H9 (cell line): ENCODE data around the gene CERCAM. TPM values are rescaled to one million over a fixed set of nuclear protein-coding genes. Genes with fewer than 3 reads are reported as not detected.

ENCODE experiments used
- DNase-seq: peaks from one replicate; pipeline ENCODE4 v3.0.0-alpha.2; 2017
- H2AFZ ChIP-seq: one replicate; pipeline ENCODE4 v1.6.1; 2013; ENCODE audit warnings: mild to moderate bottlenecking, low read length, control low read depth, moderate library complexity
- H2AK5ac ChIP-seq: 2 replicates; pipeline ENCODE4 v1.6.1; 2013; ENCODE audit warnings: low read length, control low read depth, mixed read lengths; ENCODE audit not compliant: insufficient read length
- H2BK120ac ChIP-seq: one replicate; pipeline ENCODE4 v1.6.1; 2013; ENCODE audit warnings: low read depth, mild to moderate bottlenecking, low read length, control low read depth, inconsistent platforms; ENCODE audit not compliant: poor library complexity, severe bottlenecking
- H2BK12ac ChIP-seq: 2 replicates; pipeline ENCODE4 v1.6.1; 2013; ENCODE audit warnings: low read length, control low read depth, mixed read lengths, low read depth; ENCODE audit not compliant: insufficient read length
- H2BK15ac ChIP-seq: 2 replicates; pipeline ENCODE4 v1.6.1; 2013; ENCODE audit warnings: low read depth, low read length, control low read depth
- H2BK20ac ChIP-seq: one replicate; pipeline ENCODE4 v1.6.1; 2013; ENCODE audit warnings: low read depth, mild to moderate bottlenecking, low read length, control low read depth, inconsistent platforms; ENCODE audit not compliant: poor library complexity, severe bottlenecking
- H2BK5ac ChIP-seq: 2 replicates; pipeline ENCODE4 v1.6.1; 2013; ENCODE audit warnings: low read length, control low read depth, mixed read lengths; ENCODE audit not compliant: insufficient read length
- H3K14ac ChIP-seq: 2 replicates; pipeline ENCODE4 v1.6.1; 2013; ENCODE audit warnings: low read length, control low read depth; ENCODE audit not compliant: insufficient read depth
- H3K18ac ChIP-seq: 2 replicates; pipeline ENCODE4 v1.6.1; 2013; ENCODE audit warnings: low read depth, mild to moderate bottlenecking, mixed read lengths, low read length, control low read depth; ENCODE audit not compliant: insufficient read length
- H3K23ac ChIP-seq: 2 replicates; pipeline ENCODE4 v1.6.1; 2013; ENCODE audit warnings: low read length, control low read depth, mixed read lengths, low read depth; ENCODE audit not compliant: insufficient read length
- H3K23me2 ChIP-seq: 2 replicates; pipeline ENCODE4 v1.6.1; 2013; ENCODE audit warnings: low read depth, mild to moderate bottlenecking, mixed read lengths, low read length, control low read depth; ENCODE audit not compliant: insufficient read length, poor library complexity, severe bottlenecking
- H3K27ac ChIP-seq: 2 replicates; pipeline ENCODE4 v1.5.1; 2013; ENCODE audit warnings: low read length, control low read depth, mixed read lengths, low read depth; ENCODE audit not compliant: insufficient read length
- H3K27me3 ChIP-seq: 2 replicates; pipeline ENCODE4 v1.6.1; 2013; ENCODE audit warnings: low read length, control low read depth, inconsistent platforms; ENCODE audit not compliant: insufficient read depth
- H3K4ac ChIP-seq: 2 replicates; pipeline ENCODE4 v1.6.1; 2013; ENCODE audit warnings: low read depth, mild to moderate bottlenecking, control low read depth, inconsistent platforms, low read length, moderate library complexity
- H3K4me1 ChIP-seq: 2 replicates; pipeline ENCODE4 v1.6.1; 2013; ENCODE audit warnings: low read length, control low read depth, inconsistent platforms; ENCODE audit not compliant: insufficient read depth
- H3K4me2 ChIP-seq: 2 replicates; pipeline ENCODE4 v1.6.1; 2013; ENCODE audit warnings: low read length, control low read depth, mixed read lengths; ENCODE audit not compliant: insufficient read length, insufficient read depth
- H3K56ac ChIP-seq: 2 replicates; pipeline ENCODE4 v1.6.1; 2013; ENCODE audit warnings: low read depth, mild to moderate bottlenecking, mixed read lengths, low read length, control low read depth; ENCODE audit not compliant: insufficient read length
- H3K79me1 ChIP-seq: 2 replicates; pipeline ENCODE4 v1.6.1; 2013; ENCODE audit warnings: low read depth, mild to moderate bottlenecking, moderate library complexity, low read length, control low read depth, inconsistent platforms; ENCODE audit not compliant: insufficient read depth, poor library complexity, severe bottlenecking
- H3K79me2 ChIP-seq: 2 replicates; pipeline ENCODE4 v1.6.1; 2013; ENCODE audit warnings: low read length, control low read depth, inconsistent platforms; ENCODE audit not compliant: insufficient read depth
- H3K9ac ChIP-seq: 2 replicates; pipeline ENCODE4 v1.6.1; 2013; ENCODE audit warnings: low read length, control low read depth, mixed read lengths; ENCODE audit not compliant: insufficient read length; ENCODE audit errors: extremely low read depth
- H3K9me3 ChIP-seq: one replicate; pipeline ENCODE4 v1.6.1; 2013; ENCODE audit warnings: low read depth, low read length, inconsistent platforms; ENCODE audit not compliant: control insufficient read depth
- H3T11ph ChIP-seq: one replicate; pipeline ENCODE4 v1.6.1; 2013; ENCODE audit warnings: mild to moderate bottlenecking, low read length, control low read depth, inconsistent platforms
- H4K20me1 ChIP-seq: one replicate; pipeline ENCODE4 v1.6.1; 2013; ENCODE audit not compliant: control insufficient read depth, insufficient read length, insufficient read depth
- H4K5ac ChIP-seq: 2 replicates; pipeline ENCODE4 v1.6.1; 2013; ENCODE audit warnings: low read depth, mild to moderate bottlenecking, mixed read lengths, low read length, control low read depth; ENCODE audit not compliant: insufficient read length
- H4K8ac ChIP-seq: replicated peaks from 2 replicates; pipeline ENCODE4 v1.6.1; 2013; ENCODE audit warnings: low read length, control low read depth, mixed read lengths, low read depth; ENCODE audit not compliant: insufficient read length
- H4K91ac ChIP-seq: 2 replicates; pipeline ENCODE4 v1.6.1; 2013; ENCODE audit warnings: low read depth, mild to moderate bottlenecking, moderate library complexity, mixed read lengths, low read length, control low read depth; ENCODE audit not compliant: insufficient read length
- H3K27ac Mint-ChIP-seq, 3 experiments: 2 replicates in 2 of 3; 3 replicates in 1 of 3; pipeline ENCODE4 v1.8.0; 2020 to 2021; ENCODE audit warnings: mixed read lengths in 3 of 3, mild to moderate bottlenecking in 1 of 3, moderate library complexity in 1 of 3
- H3K27me3 Mint-ChIP-seq: 2 replicates; pipeline ENCODE4 v1.8.0; 2021; ENCODE audit warnings: low read depth, mild to moderate bottlenecking, moderate library complexity, mixed read lengths
- H3K36me3 Mint-ChIP-seq, 3 experiments: 2 replicates in 2 of 3; 3 replicates in 1 of 3; pipeline ENCODE4 v1.8.0; 2020 to 2021; ENCODE audit warnings: low read depth in 3 of 3, mixed read lengths in 3 of 3; ENCODE audit not compliant: insufficient read depth in 1 of 3
- H3K4me1 Mint-ChIP-seq, 2 experiments: 2 replicates each; pipeline ENCODE4 v1.8.0; 2020; ENCODE audit warnings: mixed read lengths in 2 of 2
- H3K4me3 Mint-ChIP-seq, 2 experiments: 2 replicates in 1 of 2; 3 replicates in 1 of 2; pipeline ENCODE4 v1.8.0; 2020 to 2021; ENCODE audit warnings: mild to moderate bottlenecking in 2 of 2, mixed read lengths in 2 of 2, moderate library complexity in 1 of 2
- H3K9me3 Mint-ChIP-seq, 2 experiments: 2 replicates in 1 of 2; 3 replicates in 1 of 2; pipeline ENCODE4 v1.8.0; 2020; ENCODE audit warnings: mild to moderate bottlenecking in 2 of 2, mixed read lengths in 2 of 2, moderate library complexity in 1 of 2
- WGBS: extraction: QIAGEN DNeasy Blood & Tissue Kit; methylation state at CpG from one replicate; pipeline ENCODE4 v1.1.7; 2013; ENCODE audit warnings: missing lambda C conversion rate, low lambda C conversion rate, mixed read lengths; ENCODE audit not compliant: insufficient read length; ENCODE audit errors: extremely low coverage; 5-methylcytosine and 5-hydroxymethylcytosine counted together
- total RNA-seq: library from RNA; stranded (reverse); gene quantifications from 2 replicates; pipeline ENCODE4 v1.2.1, GENCODE V29; 2021
- TF ChIP-seq, protein P1 (sequence below): fragments of 200-600 bp; sonication (generic); conservative IDR thresholded peaks from 3 replicates; pipeline ENCODE4 v1.8.0; 2021; ENCODE audit warnings: antibody characterized with exemption, mild to moderate bottlenecking

Gene CERCAM
- total RNA-seq, 1 experiment from 2014 or later, result 5.4 TPM

DNA sequence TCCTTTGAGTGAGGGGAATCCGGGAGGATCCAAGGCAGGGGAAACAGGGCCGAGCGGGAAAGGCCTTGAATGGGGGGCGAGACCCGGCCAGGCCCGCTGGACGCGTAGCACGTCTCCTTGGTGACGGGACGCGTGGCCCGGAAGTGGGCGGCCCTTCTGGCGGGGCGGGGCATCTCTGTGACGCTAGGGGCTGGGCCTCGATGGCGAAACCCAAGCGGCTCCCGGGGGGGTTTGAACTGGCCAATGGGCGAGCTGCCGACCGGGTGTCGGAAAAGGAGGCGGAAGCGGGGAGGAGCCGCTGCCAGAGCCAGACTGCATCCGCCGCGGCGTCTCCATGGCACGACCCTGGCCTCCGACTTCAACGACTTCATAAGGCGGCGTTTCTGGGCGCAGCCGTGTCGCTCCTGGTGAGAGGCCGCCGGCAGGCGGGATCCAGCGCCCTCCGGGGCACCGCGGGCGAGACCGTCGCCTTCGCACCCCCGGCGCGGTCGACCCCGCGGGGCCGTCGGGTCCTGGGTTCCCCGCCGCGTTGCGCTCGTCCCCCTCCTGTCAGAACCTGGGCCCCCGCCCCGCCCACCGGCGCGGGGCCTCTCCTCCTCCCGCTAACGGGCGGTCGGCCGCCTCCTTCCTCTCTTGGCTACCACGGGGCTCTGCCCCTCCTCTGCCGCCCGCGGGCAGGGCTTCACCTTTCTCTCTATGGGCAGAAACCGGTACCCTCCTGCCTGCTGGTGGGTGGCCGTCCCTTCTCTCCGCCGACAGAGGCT lies 35.4 kb downstream of the CERCAM start, which contains the start of gene ODF2:
Gene ODF2, plus strand, starts transcription at position 158 of the 764 bp plus-strand sequence. Its CDS starts 86 bp downstream, at position 244.
- Histone ChIP-seq H4K8ac (no peak within 1 kb of the TSS), H3K18ac (peak within 1 kb of the TSS; percentile 38), H2BK12ac (no peak within 1 kb of the TSS), H3K4me1 (no peaks in the 10 kb centered on the region), H3T11ph (no peak within 1 kb of the TSS), H3K27ac (no peak within 1 kb of the TSS), H3K27me3 (peaks cover 19% of the 10 kb centered on the region; the same call in 1 of the 2 replicates), H4K5ac (no peak within 1 kb of the TSS), H2BK20ac (no peak within 1 kb of the TSS), H2AK5ac (no peak within 1 kb of the TSS), H2BK120ac (no peak within 1 kb of the TSS), H3K23me2 (peaks cover 12% of the 10 kb centered on the region), H3K14ac (peak within 1 kb of the TSS; percentile 60; the same call in 1 of the 2 replicates), H4K91ac (no peak within 1 kb of the TSS), H2AFZ (no peak within 1 kb of the TSS), H3K4ac (no peak within 1 kb of the TSS), H3K79me1 (no peaks in the 10 kb centered on the region), H3K9ac (no peak within 1 kb of the TSS), H2BK15ac (no peak within 1 kb of the TSS), H2BK5ac (no peak within 1 kb of the TSS), H3K9me3 (no peaks in the 10 kb centered on the region), H3K23ac (no peak within 1 kb of the TSS), H3K4me2 (peak within 1 kb of the TSS; percentile 80), H3K79me2 (no peaks in the 10 kb centered on the region), H3K56ac (no peak within 1 kb of the TSS), H4K20me1 (no peaks in the 10 kb centered on the region)
- Mint-ChIP-seq H3K36me3 (peaks cover 13 to 21% (median 19%) of the 10 kb centered on the region in 3 experiments; a peak in 6 of 7 replicates), H3K9me3 (peaks cover 0 to 3% of the 10 kb centered on the region in 2 experiments; a peak in 1 of 5 replicates), H3K4me1 (peaks cover 8 to 11% of the 10 kb centered on the region in 2 experiments), H3K27me3 (peaks cover 89% of the 10 kb centered on the region), H3K4me3 (peak within 1 kb of the TSS; percentile 78 to 89), H3K27ac (peak within 1 kb of the TSS in 2 of 3 experiments; percentile 72 to 82; a peak in 4 of 7 replicates)
- TF ChIP-seq, protein P1, sequence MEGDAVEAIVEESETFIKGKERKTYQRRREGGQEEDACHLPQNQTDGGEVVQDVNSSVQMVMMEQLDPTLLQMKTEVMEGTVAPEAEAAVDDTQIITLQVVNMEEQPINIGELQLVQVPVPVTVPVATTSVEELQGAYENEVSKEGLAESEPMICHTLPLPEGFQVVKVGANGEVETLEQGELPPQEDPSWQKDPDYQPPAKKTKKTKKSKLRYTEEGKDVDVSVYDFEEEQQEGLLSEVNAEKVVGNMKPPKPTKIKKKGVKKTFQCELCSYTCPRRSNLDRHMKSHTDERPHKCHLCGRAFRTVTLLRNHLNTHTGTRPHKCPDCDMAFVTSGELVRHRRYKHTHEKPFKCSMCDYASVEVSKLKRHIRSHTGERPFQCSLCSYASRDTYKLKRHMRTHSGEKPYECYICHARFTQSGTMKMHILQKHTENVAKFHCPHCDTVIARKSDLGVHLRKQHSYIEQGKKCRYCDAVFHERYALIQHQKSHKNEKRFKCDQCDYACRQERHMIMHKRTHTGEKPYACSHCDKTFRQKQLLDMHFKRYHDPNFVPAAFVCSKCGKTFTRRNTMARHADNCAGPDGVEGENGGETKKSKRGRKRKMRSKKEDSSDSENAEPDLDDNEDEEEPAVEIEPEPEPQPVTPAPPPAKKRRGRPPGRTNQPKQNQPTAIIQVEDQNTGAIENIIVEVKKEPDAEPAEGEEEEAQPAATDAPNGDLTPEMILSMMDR, result no peak
- peak; percentile 99 for DNase-seq
- no CpG with 5 or more reads among the region's 82 CpGs for WGBS
